Activated naive CD4-positive, alpha-beta T cell treated with anti-CD3 and anti-CD28 coated beads, Interleukin-2, amount 50 U/mL, for 16 hours (primary cell): ENCODE data around the gene PWWP3B.
"Not testable (repeated sequence)": the region's sequence is repeated elsewhere in the genome, so short reads cannot be mapped to it uniquely, and the experiment has no call there.

Experiments used
- DNase-seq: peaks from one replicate; pipeline ENCODE4 v3.0.0-alpha.2; 2020

The PWWP3B gene

DNA sequence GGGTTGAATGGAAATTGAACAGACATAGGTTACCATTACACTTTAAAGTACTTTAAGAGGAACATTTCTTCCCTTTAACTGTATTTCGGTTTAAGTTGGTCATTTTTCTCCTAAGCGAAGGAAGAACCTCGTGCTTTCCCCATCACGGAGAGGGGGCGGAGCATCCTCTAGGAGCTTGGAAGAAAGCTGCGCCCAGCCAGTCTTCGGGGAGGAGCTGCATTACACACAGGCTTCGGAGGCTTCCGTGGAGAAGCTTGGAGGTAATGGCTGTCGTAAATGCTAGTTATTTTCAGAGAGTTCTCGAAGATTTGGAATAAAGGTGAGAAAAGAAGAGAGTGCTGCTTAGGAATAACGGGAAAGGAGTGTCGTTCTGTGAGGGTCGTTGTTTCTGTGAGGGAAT lies at the start of gene PWWP3B:
TSS of gene PWWP3B (plus strand) at position 199 of the 400 bp plus-strand sequence. CDS start 37,128 bp downstream, outside the sequence.
- no peak for DNase-seq

DNA sequence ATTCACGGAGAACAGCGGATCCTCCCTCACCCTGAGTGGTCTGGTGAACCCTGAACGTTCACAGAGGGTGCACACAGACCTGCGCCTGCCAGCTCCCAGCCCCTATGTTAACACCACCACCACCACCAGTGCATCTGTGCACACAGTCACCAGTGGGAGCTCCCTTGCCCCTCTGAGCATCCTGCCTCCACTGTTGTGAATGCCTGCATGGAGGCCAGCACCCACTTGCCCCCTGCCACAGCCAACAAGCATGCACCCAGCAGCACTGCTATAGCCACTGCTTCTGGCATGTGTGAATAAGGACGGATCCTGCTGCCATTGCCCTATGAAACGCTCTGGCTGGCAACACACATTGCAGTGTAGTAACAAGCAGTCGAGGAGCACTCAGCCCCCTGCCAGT lies 29.1 kb upstream of the PWWP3B start:
- DNase-seq: no peak

GRCh38 chrX:106144755-106145639 lies 23.1 kb upstream of the PWWP3B start:
- no peak for DNase-seq

GRCh38 chrX:106150701-106151100 lies 17.4 kb upstream of the PWWP3B start:
- no peak for DNase-seq

- no peak for DNase-seq
These were observed 8.2 kb upstream of the PWWP3B start for GRCh38 chrX:106159861-106160282.

- DNase-seq: no peak
These were observed 2.2 kb downstream of the PWWP3B start for GRCh38 chrX:106170318-106170717.

DNA sequence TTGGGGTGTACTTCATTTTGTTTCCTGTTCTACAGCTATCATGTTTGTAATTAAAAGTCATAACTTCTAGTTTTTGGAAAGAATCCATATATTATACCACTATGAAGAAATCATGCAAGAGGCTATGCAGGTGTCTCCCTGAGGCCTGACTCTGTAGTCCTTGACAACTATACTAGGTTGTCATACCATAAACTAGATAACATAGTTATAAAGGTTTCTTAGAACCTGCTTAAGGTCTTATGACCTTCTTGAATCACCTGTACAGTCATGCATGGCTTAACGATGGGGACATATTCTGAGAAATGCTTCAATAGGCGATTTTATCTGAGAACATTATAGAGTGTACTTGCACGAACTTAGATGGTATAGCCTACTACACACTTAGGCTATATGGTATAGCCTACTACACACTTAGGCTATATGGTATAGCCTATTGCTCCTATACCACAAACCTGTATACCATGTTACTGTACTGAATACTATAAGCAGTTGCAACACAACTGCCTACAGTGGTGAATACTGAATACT lies 3.3 kb downstream of the PWWP3B start:
- no peak for DNase-seq

DNA sequence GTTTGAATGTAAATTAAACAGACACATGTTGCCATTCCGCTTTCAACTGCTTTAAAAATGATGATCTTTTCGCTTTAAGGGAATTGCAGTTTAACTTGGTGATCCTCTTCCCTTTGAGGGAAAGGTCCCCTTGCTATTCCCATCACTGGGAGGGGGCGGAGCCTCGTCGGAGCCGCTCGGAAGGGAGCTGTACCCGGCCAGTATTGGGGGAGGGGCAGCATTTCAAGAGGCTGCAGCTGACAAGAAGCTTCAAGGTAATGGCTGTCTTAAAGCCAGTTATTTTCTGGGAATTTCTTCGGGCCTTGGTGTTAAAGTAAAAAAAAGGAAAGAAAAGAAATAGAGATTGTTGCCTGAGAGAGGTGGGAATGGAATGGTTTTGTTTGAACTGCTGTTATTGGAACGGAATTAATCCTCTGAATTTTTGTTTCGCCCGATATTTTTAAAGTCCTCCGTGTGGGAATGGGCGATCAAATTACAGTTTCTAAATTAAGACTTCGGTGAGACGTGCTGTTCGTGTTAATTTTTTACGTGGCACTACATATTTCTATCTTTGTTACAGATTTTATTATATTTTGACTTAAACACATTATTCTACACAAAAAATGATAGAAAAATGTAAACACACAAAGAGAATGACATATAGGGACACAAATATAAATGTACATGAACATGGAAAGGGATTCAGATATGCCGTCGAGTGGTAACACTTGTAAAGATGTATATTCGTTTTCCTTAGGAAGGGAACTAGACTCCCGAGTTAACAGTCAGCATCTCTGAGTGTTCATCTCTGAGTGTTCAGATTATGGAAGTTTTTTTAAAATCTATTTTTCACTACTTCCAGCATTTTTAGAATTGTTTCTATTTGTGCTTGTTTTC lies 9.2 kb downstream of the PWWP3B start:
- no peak for DNase-seq

DNA sequence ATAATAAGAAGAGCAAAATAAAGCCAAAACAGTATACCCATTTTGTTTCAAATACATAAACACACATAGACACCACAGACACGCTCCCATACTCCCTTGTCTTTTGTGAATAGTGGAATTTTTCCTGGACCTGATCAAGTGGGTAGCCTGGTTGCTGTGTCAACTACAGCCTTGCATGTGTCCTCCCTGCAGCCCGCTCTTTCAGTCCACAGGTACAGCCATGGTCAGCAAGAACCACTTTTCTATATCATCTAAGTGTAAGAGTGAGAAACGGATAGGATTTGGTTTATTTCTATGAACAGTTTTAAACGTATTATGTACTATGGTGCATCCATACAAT lies 9.8 kb downstream of the PWWP3B start:
- DNase-seq: no peak

- no peak for DNase-seq
These were observed 10.7 kb downstream of the PWWP3B start for GRCh38 chrX:106178826-106179225.

DNA sequence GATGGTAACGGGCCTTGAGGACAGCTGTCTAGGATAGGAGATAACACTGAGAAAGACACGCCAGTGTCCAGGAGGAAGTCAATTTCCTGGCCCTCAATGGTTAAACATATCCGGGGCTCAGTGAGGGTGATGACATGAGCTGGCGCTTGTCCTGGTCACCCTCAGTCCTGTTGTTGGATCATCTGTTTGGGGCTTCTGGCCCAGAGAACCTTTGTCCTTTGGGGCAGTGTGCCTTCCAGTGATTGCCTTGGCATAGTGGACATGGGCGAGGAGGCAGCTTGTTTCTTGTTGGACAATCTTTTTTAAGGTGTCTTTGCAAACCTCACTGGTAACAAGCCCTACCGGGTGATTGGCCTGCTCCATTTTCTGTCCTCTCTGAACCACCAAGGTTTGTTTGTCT lies 15.6 kb downstream of the PWWP3B start:
- not testable (repeated sequence) for DNase-seq

DNA sequence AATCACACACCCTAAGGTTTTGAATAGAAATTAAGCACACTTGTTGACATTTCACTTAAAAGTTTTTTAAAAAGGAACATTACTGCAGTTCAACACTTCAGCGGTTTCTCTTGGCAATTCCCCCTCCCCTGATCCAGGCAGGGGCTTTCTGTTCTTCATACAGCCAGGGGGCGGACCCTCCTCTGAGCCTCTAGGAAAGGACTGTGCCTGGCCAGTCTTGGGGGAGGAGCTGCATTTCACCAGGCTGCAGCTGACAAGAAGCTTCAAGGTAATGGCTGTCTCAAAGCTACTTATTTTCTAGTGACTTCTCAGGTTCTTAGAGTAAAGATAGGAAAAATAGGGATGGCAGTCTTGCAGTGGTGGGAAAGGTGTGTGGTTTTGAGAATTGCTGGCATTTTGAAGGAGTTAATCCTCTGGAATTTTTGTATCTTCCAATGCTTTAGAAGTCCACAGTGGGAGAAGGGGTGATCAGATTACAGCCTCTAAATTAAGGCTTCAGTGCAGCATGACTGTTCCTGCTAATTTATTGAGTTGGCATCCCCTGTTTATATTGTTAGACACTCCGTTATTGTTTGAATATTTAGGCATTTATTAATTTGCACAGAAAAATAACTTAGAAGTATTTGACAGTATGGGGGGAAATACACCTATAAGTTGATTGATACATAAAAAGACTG lies 33.5 kb downstream of the PWWP3B start:
- no peak for DNase-seq

GRCh38 chrX:106203315-106203714 lies 35.2 kb downstream of the PWWP3B start:
- DNase-seq: no peak

GRCh38 chrX:106208154-106208553 lies 40.0 kb downstream of the PWWP3B start:
- no peak for DNase-seq
